NCI-H510A (cell line): ENCODE results near the gene TBX15.

Source experiments
- DNase-seq: peaks from one replicate; lab custom pipeline; 2025; lab: John Stamatoyannopoulos, UW

TBX15 gene

DNA sequence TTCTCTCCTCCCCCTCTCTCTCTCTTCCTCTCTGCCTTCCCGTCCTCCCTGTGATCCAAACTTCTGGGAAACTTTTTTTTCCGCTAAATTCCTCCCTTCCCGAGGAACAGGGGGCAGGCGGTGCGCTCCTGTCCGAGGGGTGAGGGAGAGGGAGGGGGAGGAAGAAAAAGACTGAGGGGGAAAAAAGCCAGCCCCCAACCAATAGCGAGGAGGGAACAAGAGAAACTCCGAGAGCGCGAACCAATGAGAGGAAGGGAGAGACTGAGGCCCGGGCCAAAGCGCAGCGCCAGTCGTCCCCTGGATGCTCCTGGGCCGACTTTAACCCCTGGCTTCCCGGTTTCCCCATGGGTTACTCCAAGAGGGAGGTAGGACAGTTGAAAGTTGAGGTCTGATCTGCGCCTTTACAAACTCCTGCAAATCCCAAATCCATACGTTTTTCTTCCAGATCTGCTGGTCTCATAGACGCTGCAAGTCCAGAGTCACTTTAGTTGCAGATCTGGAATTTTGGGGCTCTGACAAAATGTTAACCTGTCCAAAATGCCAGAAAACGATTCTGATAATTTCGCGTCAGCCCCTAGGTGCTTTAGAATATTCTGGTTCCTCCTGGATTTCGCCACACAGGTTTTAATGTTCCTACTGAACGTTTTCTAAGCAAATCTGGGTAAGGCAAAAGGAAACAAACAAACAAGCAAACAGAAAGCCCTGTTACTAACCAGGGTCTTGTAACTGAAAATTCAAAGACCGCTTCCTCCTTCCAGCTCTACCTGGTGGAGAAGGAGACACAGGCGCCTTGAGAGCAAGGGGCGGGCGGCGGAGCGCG, at the start of gene TBX15:
Gene TBX15 (minus strand): TSS at position 158 of the 820 bp plus-strand sequence. CDS start 548 bp downstream, outside the sequence.
- no peak for DNase-seq

DNA sequence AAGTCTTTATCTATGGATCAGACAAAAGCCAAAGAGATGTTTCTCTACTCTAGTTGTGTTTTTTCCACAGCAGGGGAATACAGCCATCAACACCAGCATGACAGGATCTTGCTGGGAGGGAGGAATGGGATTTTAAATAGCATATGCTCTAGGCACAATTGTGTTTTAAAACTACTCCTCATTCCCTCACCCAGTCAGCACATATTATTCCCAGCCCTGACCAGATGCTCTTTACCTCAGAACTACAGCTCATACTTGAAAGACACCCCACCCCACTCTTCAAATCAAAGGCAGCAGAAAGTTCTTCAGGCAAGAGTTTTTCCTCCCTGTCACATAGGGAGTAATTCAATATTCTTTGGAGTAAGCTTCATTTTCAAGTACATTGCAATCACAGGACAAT, 46.2 kb upstream of the TBX15 start:
- DNase-seq, result no peak

DNA sequence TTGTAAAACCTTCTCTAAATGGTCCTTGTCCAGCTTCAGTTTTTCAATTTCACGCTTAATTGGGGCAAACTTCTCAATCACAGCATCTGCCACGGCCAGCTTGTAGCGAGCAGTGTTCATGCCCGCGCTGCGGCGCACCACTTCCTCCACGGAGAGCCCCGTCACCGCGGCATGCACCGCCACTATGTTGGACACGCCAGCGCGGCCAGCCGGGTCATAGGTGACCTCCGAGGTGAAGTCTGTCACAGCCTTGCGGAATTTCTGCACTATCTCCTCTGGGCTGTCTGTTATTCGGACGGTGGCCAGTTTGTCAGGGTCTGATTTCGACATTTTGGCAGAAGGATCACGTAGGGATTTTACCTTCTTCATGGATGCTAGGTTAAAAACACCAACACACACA, 44.8 kb upstream of the TBX15 start:
- DNase-seq, result no peak

DNA sequence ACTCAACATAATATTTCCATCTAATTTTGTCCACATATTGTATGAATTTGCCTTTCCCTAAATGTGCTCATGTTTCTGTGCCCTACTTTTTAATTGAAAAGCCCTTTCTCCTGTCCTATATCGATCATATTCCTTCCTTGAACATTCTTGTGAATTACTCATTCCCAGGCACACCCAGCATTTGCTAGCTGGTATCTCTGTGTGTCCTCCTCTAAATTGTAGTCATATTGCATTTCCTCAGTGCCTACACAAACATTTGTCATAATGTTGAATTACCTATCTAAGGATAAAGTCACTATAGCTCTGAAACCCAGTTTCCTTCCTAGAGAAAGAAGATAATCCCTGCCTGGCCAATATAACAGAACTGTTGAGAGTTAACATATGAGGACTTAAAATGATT, 39.6 kb upstream of the TBX15 start:
- no peak for DNase-seq

DNA sequence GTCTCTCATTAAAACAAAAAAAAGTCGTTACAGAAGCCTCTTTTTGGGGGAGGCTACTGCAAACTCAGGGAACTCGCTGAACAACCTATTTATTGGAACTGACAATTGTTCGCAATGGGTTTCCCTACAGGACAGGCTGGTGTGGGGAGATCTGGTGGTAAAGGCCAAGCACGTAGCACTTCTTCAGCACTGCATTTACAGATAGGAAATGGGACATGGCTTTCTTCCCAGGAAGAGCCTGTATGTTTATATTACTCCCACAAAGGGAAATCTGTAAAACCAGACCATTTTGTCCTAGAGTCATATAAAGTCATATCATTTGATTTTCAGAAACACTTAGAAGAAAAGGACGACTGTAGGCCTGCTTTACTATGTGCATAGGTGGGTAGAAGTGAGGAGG, 38.8 kb upstream of the TBX15 start:
- DNase-seq, result no peak

DNA sequence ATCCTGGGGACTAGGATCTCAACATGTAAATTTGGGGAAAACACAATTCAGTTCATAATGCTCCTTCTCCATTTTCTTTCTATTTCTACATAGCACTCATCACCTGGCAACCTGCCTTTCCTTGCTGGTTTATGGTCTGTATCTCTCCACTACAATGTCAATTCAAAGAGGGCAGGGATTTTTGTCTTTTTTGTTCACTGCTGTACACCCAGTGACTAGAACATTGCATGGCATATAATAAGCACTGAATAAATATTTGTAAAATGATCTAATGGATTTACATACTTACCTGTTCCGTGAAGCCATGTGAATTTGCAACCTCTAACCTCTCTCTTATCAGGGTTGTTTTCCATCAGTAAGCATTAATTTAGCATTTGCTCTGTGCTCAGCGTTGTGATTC, 27.4 kb upstream of the TBX15 start:
- no peak for DNase-seq

DNA sequence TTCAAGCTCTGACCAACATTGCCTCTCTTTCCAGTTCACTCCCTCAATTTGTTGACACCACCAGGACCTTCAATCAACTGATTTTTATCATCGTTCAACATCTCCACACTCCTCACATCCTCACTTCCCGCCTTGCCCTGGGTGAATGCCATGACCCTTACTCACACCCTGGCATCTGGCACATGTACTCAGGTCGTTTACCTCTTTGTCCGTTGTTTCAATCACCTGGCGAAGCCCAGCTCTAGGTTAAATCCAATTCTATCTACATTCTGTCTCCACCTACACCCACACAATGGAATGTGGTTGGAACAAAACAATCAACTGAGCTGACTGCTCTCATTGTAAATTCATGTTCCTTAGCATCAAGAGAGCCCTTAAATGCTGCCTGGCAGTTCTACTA, 24.2 kb upstream of the TBX15 start:
- no peak for DNase-seq

DNA sequence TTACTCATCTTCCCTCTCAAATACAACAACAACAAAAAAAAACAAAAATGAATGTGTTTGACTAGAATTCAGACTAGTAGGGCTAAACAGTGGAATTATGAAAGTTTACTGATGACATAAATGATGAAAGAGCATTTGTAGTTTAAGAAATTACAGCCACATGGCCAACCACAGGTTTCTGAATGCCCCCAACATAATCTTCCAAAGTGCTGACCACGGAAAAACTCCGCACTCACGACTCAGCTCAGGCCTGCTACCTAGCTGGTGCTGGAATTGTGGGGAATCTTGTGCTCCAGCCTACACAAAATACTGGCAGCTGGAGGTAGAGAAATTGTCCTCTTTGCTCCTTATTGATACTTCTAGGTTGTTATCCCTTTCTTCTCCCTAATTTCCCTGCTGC, 23.6 kb upstream of the TBX15 start:
- no peak for DNase-seq

DNA sequence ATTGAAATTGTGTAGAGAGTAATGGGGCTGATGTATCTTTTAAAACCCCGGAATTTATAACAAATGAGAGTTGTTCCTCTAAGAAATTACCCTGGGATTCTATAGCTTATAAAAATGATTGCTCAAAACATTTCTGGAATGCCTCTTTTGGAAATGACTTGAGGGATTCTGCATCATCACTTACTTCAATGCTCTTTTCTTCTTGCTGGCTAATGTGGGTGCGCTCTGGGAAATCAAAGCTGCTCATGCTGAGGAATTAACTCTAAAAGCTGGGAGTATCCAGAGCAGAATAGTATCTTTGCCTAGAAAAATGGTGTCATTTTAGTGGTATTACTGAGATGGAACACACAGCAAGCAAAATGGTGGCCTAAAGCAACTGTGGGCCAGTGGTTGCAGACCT, 23.0 kb upstream of the TBX15 start:
- no peak for DNase-seq

DNA sequence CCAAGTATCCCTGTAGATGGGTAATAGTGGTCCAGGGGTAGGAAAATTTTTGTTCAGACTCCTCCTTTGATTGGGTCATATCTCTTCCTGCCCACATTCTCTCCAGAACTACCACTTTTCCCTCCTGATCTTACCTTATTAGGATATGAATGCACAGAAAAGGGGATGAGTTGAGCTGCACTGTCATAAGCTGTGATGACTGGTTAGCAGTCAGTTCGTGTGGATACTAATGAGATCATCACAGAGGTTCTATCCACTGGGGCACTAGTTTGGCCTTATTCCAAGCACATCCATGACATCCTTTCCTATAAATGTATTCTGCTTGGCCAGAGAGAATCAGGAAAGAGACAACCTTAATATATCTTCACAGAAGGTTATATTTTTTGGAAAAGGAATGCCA, 22.1 kb upstream of the TBX15 start:
- DNase-seq, result no peak

DNA sequence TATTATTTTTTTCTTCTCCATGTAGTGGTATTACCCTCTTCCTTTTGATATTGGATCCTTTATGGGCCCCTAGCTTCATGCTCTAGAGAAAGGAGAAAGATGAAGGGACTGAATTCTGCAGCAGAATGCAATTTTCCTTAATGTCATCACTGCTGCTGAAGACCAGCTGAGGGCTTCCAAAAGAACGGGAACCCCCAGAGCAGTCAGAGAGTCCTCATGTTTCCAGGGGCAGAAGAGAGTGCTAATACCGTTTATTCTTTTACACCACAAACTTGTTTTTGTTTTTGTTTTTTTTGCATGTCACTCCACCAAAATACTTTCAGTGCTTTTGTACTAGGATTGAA, 21.1 kb upstream of the TBX15 start:
- no peak for DNase-seq

DNA sequence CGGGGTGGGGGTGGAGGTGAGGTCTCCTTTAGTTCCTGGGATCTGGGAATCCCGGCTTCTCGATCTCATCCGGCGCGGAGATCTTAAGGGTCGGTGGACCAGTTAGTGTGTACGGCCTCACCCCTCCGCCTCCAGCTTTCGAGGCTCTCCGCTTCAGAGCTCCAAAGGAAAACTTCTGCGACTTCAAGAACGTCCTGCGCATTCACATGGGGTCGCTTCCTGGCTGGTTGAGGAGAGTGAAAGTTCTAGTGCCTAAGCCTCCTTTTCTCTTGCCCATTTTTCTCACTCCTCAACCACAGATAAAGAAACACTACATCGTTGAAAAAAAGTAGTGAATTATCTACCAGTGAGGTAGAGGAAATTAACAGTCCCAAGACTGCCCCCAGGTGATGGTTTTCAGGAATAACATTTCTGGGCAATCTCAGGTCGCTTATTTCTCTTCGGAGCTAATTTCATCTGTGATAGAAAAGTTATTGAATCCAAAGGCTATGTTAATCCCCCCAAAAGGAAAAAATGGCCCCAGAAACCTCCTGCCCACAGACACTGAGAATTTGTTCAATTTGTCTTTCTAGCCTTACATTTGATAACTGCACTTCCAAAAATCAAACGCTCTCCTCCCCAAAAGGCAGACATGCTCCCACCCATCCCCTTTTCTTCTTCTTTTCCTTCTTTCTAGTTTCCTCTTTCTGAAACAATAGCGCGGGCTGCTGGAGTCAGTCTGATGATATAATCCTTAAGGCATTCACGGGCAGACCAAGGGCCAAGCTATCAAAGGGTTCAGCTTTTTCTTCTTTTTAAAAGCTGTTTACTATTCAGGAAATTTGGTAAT, 20.6 kb upstream of the TBX15 start:
- DNase-seq, result no peak

DNA sequence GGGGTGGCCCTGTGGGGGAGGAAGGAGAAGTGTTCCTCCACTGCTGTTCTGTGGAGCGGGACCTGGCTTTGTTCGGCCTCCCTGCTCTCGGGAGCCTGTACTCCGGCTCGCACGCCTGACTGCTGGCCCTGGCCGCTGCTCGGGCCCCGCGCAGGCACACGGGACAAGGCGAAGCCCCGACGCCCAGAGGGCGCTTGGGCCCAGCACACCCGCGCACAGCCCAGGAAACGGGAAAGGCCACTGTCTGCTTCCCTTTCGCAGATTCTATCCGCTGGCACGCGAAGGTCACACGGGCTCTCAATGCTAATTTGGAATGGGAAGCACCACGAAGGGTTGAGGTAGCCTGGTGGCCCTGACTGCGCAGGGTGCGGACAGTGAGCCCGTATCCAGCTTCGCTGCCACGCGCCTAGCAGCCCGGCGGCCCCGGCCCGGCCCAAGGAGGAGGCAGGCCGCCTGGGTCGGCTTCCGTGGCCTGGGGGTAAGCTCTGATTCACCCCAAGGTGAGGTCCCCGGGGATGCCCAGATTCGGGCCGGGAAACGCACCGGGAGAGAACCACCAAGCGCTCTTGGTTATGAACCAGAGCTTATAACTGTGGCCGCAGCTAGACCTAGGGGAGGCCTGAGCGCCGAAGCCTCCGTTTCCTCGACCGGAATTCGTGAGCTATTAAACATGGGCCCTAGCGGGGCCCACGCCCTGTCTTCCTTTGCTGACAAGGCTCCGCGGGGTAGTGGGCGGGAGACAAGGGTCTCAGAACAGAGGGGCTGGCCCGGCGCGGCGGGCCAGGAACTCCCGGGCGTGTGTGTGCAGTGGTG, 19.7 kb upstream of the TBX15 start:
- no peak for DNase-seq

DNA sequence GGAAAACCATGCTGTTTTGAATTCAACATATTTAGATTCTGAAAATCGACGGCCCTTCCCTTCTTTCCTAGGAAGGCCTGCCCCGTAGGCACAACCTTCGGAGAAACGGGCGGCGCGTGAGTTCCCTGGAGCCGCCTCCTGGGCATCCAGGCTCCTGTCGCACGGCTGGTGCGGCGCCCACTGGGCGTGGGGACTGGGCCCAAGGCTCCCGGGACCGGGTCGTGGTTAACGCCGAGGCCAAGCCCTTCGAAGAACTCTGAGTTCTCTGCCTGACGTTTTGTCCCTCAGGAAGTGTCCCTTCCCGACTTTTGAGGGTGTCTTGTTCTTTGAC, 19.2 kb upstream of the TBX15 start:
- no peak for DNase-seq

DNA sequence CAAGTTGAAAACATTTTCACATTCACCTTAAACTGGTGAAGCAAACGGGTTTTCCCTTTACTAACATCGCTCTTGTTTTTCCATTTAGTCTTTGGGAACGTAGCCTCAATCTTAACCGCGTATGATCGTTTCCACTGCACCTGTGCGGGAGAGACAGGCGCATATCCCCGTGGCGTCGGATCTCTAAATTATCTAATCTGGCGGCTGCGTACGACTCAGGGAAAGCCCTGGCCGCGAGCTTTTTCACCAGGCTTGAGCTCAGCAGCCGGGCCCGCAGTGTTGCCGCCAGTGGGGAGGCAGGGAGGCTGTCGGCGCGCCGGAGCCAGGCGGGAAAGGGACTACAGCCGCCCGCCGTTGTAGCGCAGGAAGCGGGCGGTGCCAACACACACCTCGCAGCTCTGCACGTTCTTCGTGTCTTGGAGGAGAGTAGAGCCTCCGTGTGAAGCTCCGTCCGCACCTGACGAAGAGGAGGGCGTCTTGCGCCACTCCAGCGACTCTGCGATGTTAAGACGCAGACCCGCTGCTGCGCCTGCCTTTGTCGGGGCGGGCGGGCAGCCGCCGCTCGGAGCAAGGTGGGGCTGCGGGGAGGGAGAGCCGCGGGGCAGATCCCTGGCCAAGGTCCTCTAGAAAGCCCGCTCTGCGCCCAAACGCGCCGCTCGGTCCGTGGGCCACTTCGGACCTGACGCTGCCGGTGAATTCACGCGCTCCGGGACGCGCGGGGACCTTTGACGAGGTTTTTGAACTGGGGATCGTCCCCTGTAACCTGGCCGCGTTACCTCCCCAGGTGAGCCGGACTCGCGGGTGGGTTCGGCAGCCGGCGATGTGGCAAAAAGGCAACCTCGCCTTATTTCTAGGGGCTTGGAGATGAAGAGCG, 18.5 kb upstream of the TBX15 start:
- DNase-seq, result no peak

DNA sequence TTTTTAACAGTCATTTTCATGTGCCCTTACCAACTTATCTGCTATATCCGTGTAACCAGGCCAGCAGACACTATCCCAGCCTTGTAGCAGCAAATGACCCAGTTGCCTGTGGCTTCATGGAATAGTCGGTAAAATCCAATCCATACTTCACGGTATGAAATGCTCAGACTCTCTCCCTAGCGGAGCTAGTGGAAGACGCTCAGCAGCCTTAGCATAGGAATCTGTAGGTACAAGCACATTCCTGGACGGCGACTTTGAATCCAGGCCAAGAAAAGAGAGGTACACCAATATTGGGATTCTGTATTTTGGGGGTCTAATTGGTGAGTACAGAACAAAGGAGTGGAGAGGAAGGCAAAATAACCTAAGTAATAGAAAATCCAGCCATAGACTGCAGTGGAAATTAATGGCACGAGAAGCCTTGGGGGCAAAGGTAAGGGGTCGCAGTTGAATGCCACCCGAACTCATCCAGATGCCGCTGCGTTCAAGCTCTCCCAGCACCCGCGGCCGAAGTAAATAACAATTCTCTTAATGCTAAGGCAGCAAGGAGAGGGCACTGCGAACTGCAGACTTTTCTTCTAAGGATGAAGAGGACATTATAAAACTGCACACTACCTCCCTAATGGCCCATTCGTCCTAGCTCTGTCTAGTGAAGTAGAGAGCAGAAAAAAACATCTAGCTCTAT, 17.7 kb upstream of the TBX15 start:
- no peak for DNase-seq

DNA sequence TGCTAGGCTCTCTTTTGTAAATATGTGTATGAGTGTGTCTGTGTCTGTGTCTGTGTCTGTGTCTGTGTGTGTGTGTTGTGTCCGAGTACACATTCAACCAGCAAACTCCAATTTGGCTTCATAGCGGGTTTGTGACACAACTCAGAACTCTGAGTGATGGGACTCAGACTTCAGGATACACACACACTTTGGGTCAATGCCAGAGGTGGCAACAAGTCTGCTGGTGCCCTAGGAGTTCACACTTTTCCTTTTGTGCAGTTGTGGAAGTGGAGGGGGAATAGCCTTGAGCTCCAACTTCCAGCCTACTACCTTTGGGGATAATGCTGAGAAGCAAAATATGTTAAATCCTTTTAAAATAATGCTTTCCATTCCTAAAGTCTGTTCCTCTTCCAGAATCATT, 16.6 kb upstream of the TBX15 start:
- no peak for DNase-seq

DNA sequence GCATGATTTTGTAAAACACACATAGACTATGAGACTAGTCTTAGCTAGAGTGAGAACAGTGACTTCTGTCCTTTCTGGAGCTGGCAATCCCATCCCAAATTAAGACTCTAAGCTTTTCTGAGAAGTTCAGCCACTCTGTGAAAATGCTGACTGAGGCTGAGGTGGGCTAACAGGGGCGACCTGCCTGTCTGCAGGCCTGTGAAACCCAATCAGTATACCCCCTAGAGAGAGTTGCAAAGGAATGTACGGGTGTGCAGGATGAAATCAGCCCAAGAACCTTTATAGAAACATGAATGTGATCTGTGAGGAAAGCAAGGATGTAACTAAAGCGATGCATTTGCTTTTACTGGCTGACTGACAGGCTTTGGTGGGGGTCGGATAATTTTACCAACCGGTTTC, 16.0 kb upstream of the TBX15 start:
- DNase-seq, result no peak

DNA sequence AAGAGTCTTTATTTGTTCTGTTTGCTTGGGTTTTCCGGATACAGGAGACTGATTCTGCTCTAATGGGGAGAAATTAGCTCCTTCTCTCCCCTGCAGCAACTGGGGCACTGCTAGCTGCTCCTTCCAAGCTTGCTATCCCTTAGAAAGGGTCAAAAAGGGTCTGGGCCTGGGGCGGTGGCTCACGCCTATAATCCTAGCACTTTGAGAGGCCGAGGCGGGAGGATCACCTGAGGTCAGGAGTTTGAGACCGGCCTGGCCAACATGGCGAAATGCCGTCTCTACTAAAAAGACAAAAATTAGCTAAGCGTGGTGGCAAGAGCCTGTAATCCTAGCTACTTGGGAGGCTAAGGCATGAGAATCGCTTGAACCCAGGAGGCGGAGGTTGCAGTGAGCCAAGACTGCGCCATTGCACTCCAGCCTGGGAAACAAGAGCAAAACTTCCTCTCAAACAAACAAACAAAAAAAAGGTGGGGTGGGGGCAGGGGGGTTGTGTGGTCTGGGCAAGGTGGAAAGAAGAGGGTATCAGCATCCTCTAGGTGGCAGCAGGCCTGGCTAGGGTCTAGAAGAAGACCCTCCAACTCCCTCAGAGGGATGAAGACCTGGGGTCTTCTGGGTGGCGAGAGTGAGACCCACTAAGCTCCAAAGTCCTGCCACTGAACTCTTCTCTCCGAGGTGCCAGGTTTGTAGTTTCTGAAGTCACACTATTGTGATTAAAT, 15.4 kb upstream of the TBX15 start:
- no peak for DNase-seq

DNA sequence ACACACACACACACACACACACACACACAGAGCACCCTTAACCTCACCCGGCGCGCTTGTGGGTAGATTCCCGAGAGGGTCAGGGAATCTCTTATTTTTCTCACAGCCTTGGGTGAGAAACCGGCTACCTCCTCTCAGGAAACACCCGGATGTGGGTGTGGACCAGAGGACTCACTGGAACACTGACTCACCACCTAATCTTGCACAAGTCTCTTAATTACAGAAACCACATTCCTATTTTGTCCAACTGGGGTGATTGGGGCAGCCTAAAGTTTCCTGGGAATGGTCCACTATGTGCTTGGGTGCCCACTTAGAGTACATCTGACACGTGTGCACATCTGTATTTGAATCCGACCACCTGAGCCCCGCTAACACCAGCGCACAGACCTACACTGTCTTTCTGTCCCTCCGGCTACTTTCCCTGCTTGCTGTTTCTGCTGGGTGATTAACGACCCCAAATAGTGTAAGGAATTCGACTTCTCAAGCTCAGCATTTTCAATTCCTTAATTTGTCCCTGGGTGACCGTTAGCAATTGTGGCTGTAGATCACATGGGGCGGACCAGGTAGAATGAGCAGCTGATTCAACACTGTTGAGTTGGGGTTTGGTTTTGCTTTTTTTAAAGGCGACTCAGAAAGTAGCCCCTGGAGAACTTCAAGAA, 14.0 kb upstream of the TBX15 start:
- DNase-seq, result no peak
